Loucy (cell line): ENCODE data around the gene COA8.

Experiments
- H2AFZ ChIP-seq: fragments of 200-600 bp; sonication (generic); 2 replicates; pipeline ENCODE4 v1.6.0; 2016; ENCODE audit warnings: antibody characterized with exemption, mild to moderate bottlenecking, low read length, moderate library complexity
- H3F3A ChIP-seq: fragments of 200-600 bp; 2 replicates; pipeline ENCODE4 v1.6.0; 2016; ENCODE audit warnings: antibody characterized with exemption, low read depth, mild to moderate bottlenecking
- H3K27me3 ChIP-seq: fragments of 200-600 bp; sonication (generic); 2 replicates; pipeline ENCODE4 v1.6.1; 2014; ENCODE audit warnings: low read length, mild to moderate bottlenecking; ENCODE audit not compliant: insufficient read depth, poor library complexity, severe bottlenecking
- H3K36me3 ChIP-seq: fragments of 200-600 bp; sonication (generic); 2 replicates; pipeline ENCODE4 v1.6.1; 2016; ENCODE audit warnings: low read length; ENCODE audit not compliant: insufficient read depth
- H3K4me1 ChIP-seq: fragments of 200-600 bp; sonication (generic); 2 replicates; pipeline ENCODE4 v1.5.1; 2014; ENCODE audit warnings: low read length, mild to moderate bottlenecking; ENCODE audit not compliant: insufficient read depth, poor library complexity, severe bottlenecking
- H3K4me2 ChIP-seq: fragments of 200-600 bp; sonication (generic); 2 replicates; pipeline ENCODE4 v1.6.0; 2014; ENCODE audit warnings: antibody characterized with exemption, low read length, low read depth, mild to moderate bottlenecking; ENCODE audit not compliant: poor library complexity, severe bottlenecking
- H3K4me3 ChIP-seq: fragments of 200-600 bp; sonication (generic); 2 replicates; pipeline ENCODE4 v1.5.1; 2014; ENCODE audit warnings: low read length, mild to moderate bottlenecking, mixed read lengths; ENCODE audit not compliant: poor library complexity, severe bottlenecking
- H3K79me2 ChIP-seq: fragments of 200-600 bp; sonication (generic); 2 replicates; pipeline ENCODE4 v1.6.1; 2014; ENCODE audit warnings: low read length; ENCODE audit not compliant: insufficient read depth
- H3K9ac ChIP-seq: fragments of 200-600 bp; sonication (generic); 2 replicates; pipeline ENCODE4 v1.6.0; 2014; ENCODE audit warnings: mild to moderate bottlenecking, low read depth, low read length, moderate library complexity; ENCODE audit not compliant: poor library complexity, severe bottlenecking
- H3K9me2 ChIP-seq: fragments of 200-600 bp; sonication (generic); replicated peaks from 2 replicates; pipeline ENCODE4 v1.6.1; 2016; ENCODE audit warnings: low read depth, low read length, mixed read lengths
- H3K9me3 ChIP-seq: fragments of 200-600 bp; sonication (generic); 2 replicates; pipeline ENCODE4 v1.6.1; 2014; ENCODE audit warnings: mild to moderate bottlenecking, antibody characterized with exemption, low read length, low read depth; ENCODE audit not compliant: insufficient read depth
- H4K20me1 ChIP-seq: fragments of 200-600 bp; sonication (generic); 2 replicates; pipeline ENCODE4 v1.6.0; 2014; ENCODE audit warnings: antibody characterized with exemption, low read length, mild to moderate bottlenecking; ENCODE audit not compliant: insufficient read depth, poor library complexity, severe bottlenecking
- CTCF ChIP-seq: fragments of 200-600 bp; sonication (generic); conservative IDR thresholded peaks from 2 replicates; pipeline ENCODE4 v1.5.1; 2014; ENCODE audit warnings: mild to moderate bottlenecking, antibody characterized with exemption, low read length
- EZH2phosphoT487 ChIP-seq: fragments of 200-600 bp; IDR thresholded peaks from 2 replicates; pipeline ENCODE4 v1.6.1; 2018; ENCODE audit warnings: antibody characterized with exemption, mild to moderate bottlenecking, moderate library complexity, borderline replicate concordance

COA8 gene

GRCh38 chr14:103539056-103539825, 23.5 kb upstream of the COA8 start:
- no peak overlapping the region for H3K4me3 ChIP-seq
- H3K27me3 ChIP-seq = no peaks in the 10 kb centered on the region
- no peaks in the 10 kb centered on the region for H3K9me2 ChIP-seq
- no peaks in the 10 kb centered on the region for H3K9me3 ChIP-seq
- H3K4me1 ChIP-seq = no peaks in the 10 kb centered on the region
- no peaks in the 10 kb centered on the region for H3F3A ChIP-seq
- H3K4me2 ChIP-seq = no peak overlapping the region
- H3K9ac ChIP-seq = no peak overlapping the region
- H3K79me2 ChIP-seq = no peaks in the 10 kb centered on the region
- no peaks in the 10 kb centered on the region for H4K20me1 ChIP-seq
- H2AFZ ChIP-seq = no peak overlapping the region
- no peaks in the 10 kb centered on the region for H3K36me3 ChIP-seq
- TF ChIP-seq CTCF = no peak
- TF ChIP-seq EZH2phosphoT487 = no peak

GRCh38 chr14:103540821-103541708, 21.7 kb upstream of the COA8 start:
- no peak overlapping the region for H3K4me3 ChIP-seq
- no peaks in the 10 kb centered on the region for H3F3A ChIP-seq
- no peaks in the 10 kb centered on the region for H3K27me3 ChIP-seq
- no peaks in the 10 kb centered on the region for H3K9me2 ChIP-seq
- H3K9ac ChIP-seq = no peak overlapping the region
- no peak overlapping the region for H2AFZ ChIP-seq
- TF ChIP-seq EZH2phosphoT487 = no peak
- no peak for TF ChIP-seq CTCF
- H3K4me2 ChIP-seq = no peak overlapping the region
- H3K9me3 ChIP-seq = no peaks in the 10 kb centered on the region
- H3K79me2 ChIP-seq = no peaks in the 10 kb centered on the region
- no peaks in the 10 kb centered on the region for H4K20me1 ChIP-seq
- H3K4me1 ChIP-seq = no peaks in the 10 kb centered on the region
- H3K36me3 ChIP-seq = no peaks in the 10 kb centered on the region

GRCh38 chr14:103541709-103542604, 20.8 kb upstream of the COA8 start:
- no peak overlapping the region for H2AFZ ChIP-seq
- no peak overlapping the region for H3K9ac ChIP-seq
- no peaks in the 10 kb centered on the region for H3K79me2 ChIP-seq
- no peak overlapping the region for H3K4me2 ChIP-seq
- no peaks in the 10 kb centered on the region for H4K20me1 ChIP-seq
- no peak overlapping the region for H3K4me3 ChIP-seq
- no peaks in the 10 kb centered on the region for H3K4me1 ChIP-seq
- no peaks in the 10 kb centered on the region for H3K9me2 ChIP-seq
- H3F3A ChIP-seq = no peaks in the 10 kb centered on the region
- no peaks in the 10 kb centered on the region for H3K9me3 ChIP-seq
- no peak for TF ChIP-seq EZH2phosphoT487
- TF ChIP-seq CTCF = no peak
- H3K27me3 ChIP-seq = no peaks in the 10 kb centered on the region
- H3K36me3 ChIP-seq = no peaks in the 10 kb centered on the region
